ENCODE measurements around the gene IGSF21.

Gene IGSF21

GRCh38 chr1:18066576-18066975 lies 41.0 kb upstream of the IGSF21 start:
- Histone ChIP-seq H3K9me3 (ENCODE audit: insufficient read depth, low read length) (no peaks in the 10 kb centered on the region), H3K27me3 (ENCODE audit: insufficient read depth, insufficient read length) (no peaks in the 10 kb centered on the region), H3K9ac (ENCODE audit: insufficient read length, low read depth) (no peak overlapping the region), H3K4me1 (ENCODE audit: insufficient read depth, insufficient read length) (no peaks in the 10 kb centered on the region), H3K36me3 (ENCODE audit: insufficient read depth, insufficient read length, low read length) (no peaks in the 10 kb centered on the region), H3K4me3 (ENCODE audit: insufficient read length, low read depth) (no peak overlapping the region)
- TF ChIP-seq YY1 (IDR thresholded peaks at IDR 0.05; ENCODE audit: insufficient read depth, insufficient read length) (no peak), SUZ12 (IDR thresholded peaks at IDR 0.05; ENCODE audit: extremely low read depth, insufficient read depth, insufficient read length) (no peak), ZNF274 (IDR thresholded peaks at IDR 0.05; ENCODE audit: low read depth, low read length) (no peak)
- DNase-seq (ENCODE audit: low read depth, low spot score) = no peak

DNA sequence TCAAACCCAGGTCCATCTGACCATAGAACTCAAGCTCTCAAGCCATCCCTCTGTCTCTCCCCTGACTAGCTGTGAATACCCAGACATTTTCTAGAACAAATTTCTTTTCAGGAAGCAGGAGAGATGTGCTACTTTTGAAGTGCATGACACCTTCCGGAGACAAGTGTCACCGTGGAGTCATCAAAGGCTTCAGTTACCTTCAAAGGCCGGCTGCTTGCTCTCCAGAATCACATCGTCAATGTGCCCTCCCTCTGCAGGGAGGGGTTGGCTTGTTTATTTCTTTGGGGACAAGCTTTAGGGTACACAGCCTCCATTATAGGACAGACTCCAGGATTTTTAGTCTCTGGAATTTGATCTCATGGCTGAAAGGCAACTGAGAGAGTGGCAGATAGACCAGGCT lies 37.7 kb upstream of the IGSF21 start:
- H3K4me3 ChIP-seq (ENCODE audit: insufficient read length, low read depth) = no peak overlapping the region
- no peaks in the 10 kb centered on the region for H3K36me3 ChIP-seq (ENCODE audit: insufficient read depth, insufficient read length, low read length)
- H3K9ac ChIP-seq (ENCODE audit: insufficient read length, low read depth) = no peak overlapping the region
- H3K27me3 ChIP-seq (ENCODE audit: insufficient read depth, insufficient read length) = no peaks in the 10 kb centered on the region
- peaks cover 6% of the 10 kb centered on the region for H3K4me1 ChIP-seq (ENCODE audit: insufficient read depth, insufficient read length)
- no peak for DNase-seq (ENCODE audit: low read depth, low spot score)
- H3K9me3 ChIP-seq (ENCODE audit: insufficient read depth, low read length) = no peaks in the 10 kb centered on the region
- TF ChIP-seq YY1 (IDR thresholded peaks at IDR 0.05; ENCODE audit: insufficient read depth, insufficient read length) (no peak), ZNF274 (IDR thresholded peaks at IDR 0.05; ENCODE audit: low read depth, low read length) (no peak), SUZ12 (IDR thresholded peaks at IDR 0.05; ENCODE audit: extremely low read depth, insufficient read depth, insufficient read length) (no peak)

- Histone ChIP-seq H3K4me1 (ENCODE audit: insufficient read depth, insufficient read length) (peaks cover 6% of the 10 kb centered on the region), H3K36me3 (ENCODE audit: insufficient read depth, insufficient read length, low read length) (no peaks in the 10 kb centered on the region), H3K27me3 (ENCODE audit: insufficient read depth, insufficient read length) (no peaks in the 10 kb centered on the region), H3K4me3 (ENCODE audit: insufficient read length, low read depth) (no peak overlapping the region), H3K9me3 (ENCODE audit: insufficient read depth, low read length) (no peaks in the 10 kb centered on the region), H3K9ac (ENCODE audit: insufficient read length, low read depth) (no peak overlapping the region)
- TF ChIP-seq SUZ12 (IDR thresholded peaks at IDR 0.05; ENCODE audit: extremely low read depth, insufficient read depth, insufficient read length) (no peak), ZNF274 (IDR thresholded peaks at IDR 0.05; ENCODE audit: low read depth, low read length) (no peak), YY1 (IDR thresholded peaks at IDR 0.05; ENCODE audit: insufficient read depth, insufficient read length) (no peak)
- DNase-seq (ENCODE audit: low read depth, low spot score) = no peak
Observed at GRCh38 chr1:18072066-18072465, 35.5 kb upstream of the IGSF21 start.

- Histone ChIP-seq H3K9ac (ENCODE audit: insufficient read length, low read depth) (no peak overlapping the region), H3K36me3 (ENCODE audit: insufficient read depth, insufficient read length, low read length) (no peaks in the 10 kb centered on the region), H3K9me3 (ENCODE audit: insufficient read depth, low read length) (no peaks in the 10 kb centered on the region), H3K4me1 (ENCODE audit: insufficient read depth, insufficient read length) (peaks cover 6% of the 10 kb centered on the region), H3K4me3 (ENCODE audit: insufficient read length, low read depth) (no peak overlapping the region), H3K27me3 (ENCODE audit: insufficient read depth, insufficient read length) (no peaks in the 10 kb centered on the region)
- TF ChIP-seq ZNF274 (IDR thresholded peaks at IDR 0.05; ENCODE audit: low read depth, low read length) (no peak), YY1 (IDR thresholded peaks at IDR 0.05; ENCODE audit: insufficient read depth, insufficient read length) (no peak), SUZ12 (IDR thresholded peaks at IDR 0.05; ENCODE audit: extremely low read depth, insufficient read depth, insufficient read length) (no peak)
- DNase-seq (ENCODE audit: low read depth, low spot score) = no peak
Observed at GRCh38 chr1:18073066-18073642, 34.4 kb upstream of the IGSF21 start.

DNA sequence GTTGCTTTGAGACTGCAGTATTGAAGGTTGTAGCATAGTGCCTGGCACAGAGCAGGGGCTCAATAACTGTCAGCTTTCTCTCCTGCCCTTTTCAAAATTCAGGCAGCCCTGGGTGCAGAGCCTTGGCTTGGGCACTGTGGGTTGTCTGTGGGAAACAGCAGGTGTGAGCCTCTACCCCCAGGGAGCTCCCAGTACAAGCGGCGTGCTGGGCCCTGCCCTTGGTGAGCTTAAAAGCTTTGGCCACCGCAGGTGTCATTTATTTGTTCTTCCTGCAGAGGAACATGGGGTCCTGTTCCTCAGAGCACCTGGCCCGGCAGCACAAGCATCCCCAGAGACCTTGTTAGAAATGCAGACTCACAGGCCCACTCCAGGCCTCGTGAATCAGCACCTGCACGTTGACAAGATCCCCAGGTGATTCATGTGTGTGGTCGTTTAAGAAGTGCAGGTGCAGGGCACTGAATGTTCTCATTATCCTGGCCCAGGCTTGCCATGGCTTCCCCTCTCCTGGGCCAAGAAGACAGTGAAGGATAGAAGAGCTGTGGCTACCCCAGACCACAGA lies 29.9 kb upstream of the IGSF21 start:
- DNase-seq (ENCODE audit: low read depth, low spot score) = no peak
- H3K9me3 ChIP-seq (ENCODE audit: insufficient read depth, low read length) = no peaks in the 10 kb centered on the region
- H3K9ac ChIP-seq (ENCODE audit: insufficient read length, low read depth) = no peak overlapping the region
- peaks cover 3% of the 10 kb centered on the region for H3K4me1 ChIP-seq (ENCODE audit: insufficient read depth, insufficient read length)
- no peak overlapping the region for H3K4me3 ChIP-seq (ENCODE audit: insufficient read length, low read depth)
- H3K36me3 ChIP-seq (ENCODE audit: insufficient read depth, insufficient read length, low read length) = no peaks in the 10 kb centered on the region
- no peak for TF ChIP-seq ZNF274 (IDR thresholded peaks at IDR 0.05; ENCODE audit: low read depth, low read length)
- no peak for TF ChIP-seq YY1 (IDR thresholded peaks at IDR 0.05; ENCODE audit: insufficient read depth, insufficient read length)
- TF ChIP-seq SUZ12 (IDR thresholded peaks at IDR 0.05; ENCODE audit: extremely low read depth, insufficient read depth, insufficient read length) = no peak
- no peaks in the 10 kb centered on the region for H3K27me3 ChIP-seq (ENCODE audit: insufficient read depth, insufficient read length)

GRCh38 chr1:18079941-18080735 lies 27.5 kb upstream of the IGSF21 start:
- no peaks in the 10 kb centered on the region for H3K27me3 ChIP-seq (ENCODE audit: insufficient read depth, insufficient read length)
- peaks cover 3% of the 10 kb centered on the region for H3K4me1 ChIP-seq (ENCODE audit: insufficient read depth, insufficient read length)
- no peak overlapping the region for H3K4me3 ChIP-seq (ENCODE audit: insufficient read length, low read depth)
- H3K9ac ChIP-seq (ENCODE audit: insufficient read length, low read depth) = no peak overlapping the region
- no peak for TF ChIP-seq YY1 (IDR thresholded peaks at IDR 0.05; ENCODE audit: insufficient read depth, insufficient read length)
- TF ChIP-seq ZNF274 (IDR thresholded peaks at IDR 0.05; ENCODE audit: low read depth, low read length) = no peak
- no peak for TF ChIP-seq SUZ12 (IDR thresholded peaks at IDR 0.05; ENCODE audit: extremely low read depth, insufficient read depth, insufficient read length)
- no peak for DNase-seq (ENCODE audit: low read depth, low spot score)
- no peaks in the 10 kb centered on the region for H3K9me3 ChIP-seq (ENCODE audit: insufficient read depth, low read length)
- H3K36me3 ChIP-seq (ENCODE audit: insufficient read depth, insufficient read length, low read length) = no peaks in the 10 kb centered on the region

DNA sequence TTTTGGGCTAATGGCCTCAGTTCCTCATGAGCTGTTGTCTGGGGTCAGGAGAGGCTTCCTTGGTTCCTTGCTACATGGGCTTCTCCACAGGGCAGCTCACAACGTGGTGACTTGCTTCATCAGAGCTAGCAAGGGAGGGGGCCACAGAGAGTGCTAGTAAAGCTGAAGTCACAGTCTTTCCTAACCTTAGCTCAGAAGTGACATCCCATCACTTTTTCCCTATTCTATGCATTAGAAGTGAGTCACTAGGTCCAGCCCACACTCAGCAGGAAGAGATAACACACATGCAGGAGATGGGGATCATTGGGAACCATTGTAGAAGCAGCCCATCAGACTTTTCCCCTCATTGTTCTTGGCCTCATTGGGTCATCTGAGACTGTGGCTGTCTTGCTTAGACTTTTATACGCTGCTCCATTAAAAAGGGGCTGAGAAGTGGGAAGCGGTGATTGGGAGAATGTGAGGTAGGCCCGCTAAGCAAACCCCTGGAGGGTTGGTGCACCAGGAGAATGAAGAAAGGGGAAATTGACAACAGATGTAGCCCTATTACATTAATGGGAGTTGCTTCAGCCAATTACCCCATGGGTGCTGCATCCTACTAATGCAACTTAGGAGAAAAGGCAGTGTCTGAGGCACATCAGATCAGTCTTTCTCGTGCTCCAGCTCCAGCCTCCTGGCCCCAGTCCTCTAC lies 22.1 kb upstream of the IGSF21 start:
- Histone ChIP-seq H3K27me3 (ENCODE audit: insufficient read depth, insufficient read length) (no peaks in the 10 kb centered on the region), H3K4me3 (ENCODE audit: insufficient read length, low read depth) (no peak overlapping the region), H3K9me3 (ENCODE audit: insufficient read depth, low read length) (no peaks in the 10 kb centered on the region), H3K9ac (ENCODE audit: insufficient read length, low read depth) (no peak overlapping the region), H3K36me3 (ENCODE audit: insufficient read depth, insufficient read length, low read length) (no peaks in the 10 kb centered on the region), H3K4me1 (ENCODE audit: insufficient read depth, insufficient read length) (peaks cover 1% of the 10 kb centered on the region)
- TF ChIP-seq SUZ12 (IDR thresholded peaks at IDR 0.05; ENCODE audit: extremely low read depth, insufficient read depth, insufficient read length) = no peak
- TF ChIP-seq ZNF274 (IDR thresholded peaks at IDR 0.05; ENCODE audit: low read depth, low read length) = no peak
- no peak for TF ChIP-seq YY1 (IDR thresholded peaks at IDR 0.05; ENCODE audit: insufficient read depth, insufficient read length)
- DNase-seq (ENCODE audit: low read depth, low spot score) = no peak
